ENCODE data around the gene LEFTY2. TPM values are rescaled to one million over a fixed set of nuclear protein-coding genes. Genes with fewer than 3 reads are reported as not detected.
A peak's percentile ranks its signal among the peaks of the same experiment; 100 is the strongest.

Gene LEFTY2
- total and polyA plus RNA-seq, 9 of the 15 experiments (the other 6 are each of a cell fraction or from before 2014, with no cell fraction given) = 0.04 to 0.14 TPM; not detected in 7

- TF ChIP-seq, protein P1, sequence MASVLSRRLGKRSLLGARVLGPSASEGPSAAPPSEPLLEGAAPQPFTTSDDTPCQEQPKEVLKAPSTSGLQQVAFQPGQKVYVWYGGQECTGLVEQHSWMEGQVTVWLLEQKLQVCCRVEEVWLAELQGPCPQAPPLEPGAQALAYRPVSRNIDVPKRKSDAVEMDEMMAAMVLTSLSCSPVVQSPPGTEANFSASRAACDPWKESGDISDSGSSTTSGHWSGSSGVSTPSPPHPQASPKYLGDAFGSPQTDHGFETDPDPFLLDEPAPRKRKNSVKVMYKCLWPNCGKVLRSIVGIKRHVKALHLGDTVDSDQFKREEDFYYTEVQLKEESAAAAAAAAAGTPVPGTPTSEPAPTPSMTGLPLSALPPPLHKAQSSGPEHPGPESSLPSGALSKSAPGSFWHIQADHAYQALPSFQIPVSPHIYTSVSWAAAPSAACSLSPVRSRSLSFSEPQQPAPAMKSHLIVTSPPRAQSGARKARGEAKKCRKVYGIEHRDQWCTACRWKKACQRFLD (CRISPR knock-in tag; IDR thresholded peaks at IDR 0.05) = peak; percentile 38
- 0 out of 2 replicates have a peak, but pooled peaks have one; percentile 16 for TF ChIP-seq FOSL1 (tag; conservative IDR thresholded peaks at IDR 0.05)
- TF ChIP-seq DDX20 (tag; IDR thresholded peaks at IDR 0.05; ENCODE audit: low read depth) = 0 out of 2 replicates have a peak, but pooled peaks have one; percentile 19
- TF ChIP-seq FOXM1 (IDR thresholded peaks at IDR 0.05; ENCODE audit: low read depth) = no peak
- no peak for TF ChIP-seq FOXM1 (CRISPR knock-in tag; IDR thresholded peaks at IDR 0.05; ENCODE audit: low read depth)
- TF ChIP-seq KAT7 (CRISPR knock-in tag; IDR thresholded peaks at IDR 0.05; ENCODE audit: borderline replicate concordance) = 0 out of 2 replicates have a peak, but pooled peaks have one; percentile 46
- 0 out of 2 replicates have a peak, but pooled peaks have one; percentile 49 for TF ChIP-seq ZNF197 (CRISPR knock-in tag; IDR thresholded peaks at IDR 0.05; ENCODE audit: low read depth)
- TF ChIP-seq CXXC5 (CRISPR knock-in tag; IDR thresholded peaks at IDR 0.05) = peak; percentile 40; the same call in 1 of the 2 replicates
- TF ChIP-seq ZNF584 (CRISPR knock-in tag; IDR thresholded peaks at IDR 0.05; ENCODE audit: low read depth) = peak; percentile 32; the same call in 1 of the 2 replicates
- peak; percentile 16; the same call in 1 of the 2 replicates for TF ChIP-seq PHF8 (IDR thresholded peaks at IDR 0.05; ENCODE audit: borderline replicate concordance, low read length)
- 0 out of 6 replicates have a peak, but pooled peaks of 1 of the 3 experiments have one; percentile 38 for TF ChIP-seq ZBTB11 (CRISPR knock-in tag; IDR thresholded peaks at IDR 0.05)
- TF ChIP-seq TFAP4 (CRISPR knock-in tag; IDR thresholded peaks at IDR 0.05; ENCODE audit: borderline replicate concordance) = 0 out of 2 replicates have a peak, but pooled peaks have one; percentile 25
- TF ChIP-seq, protein P2, sequence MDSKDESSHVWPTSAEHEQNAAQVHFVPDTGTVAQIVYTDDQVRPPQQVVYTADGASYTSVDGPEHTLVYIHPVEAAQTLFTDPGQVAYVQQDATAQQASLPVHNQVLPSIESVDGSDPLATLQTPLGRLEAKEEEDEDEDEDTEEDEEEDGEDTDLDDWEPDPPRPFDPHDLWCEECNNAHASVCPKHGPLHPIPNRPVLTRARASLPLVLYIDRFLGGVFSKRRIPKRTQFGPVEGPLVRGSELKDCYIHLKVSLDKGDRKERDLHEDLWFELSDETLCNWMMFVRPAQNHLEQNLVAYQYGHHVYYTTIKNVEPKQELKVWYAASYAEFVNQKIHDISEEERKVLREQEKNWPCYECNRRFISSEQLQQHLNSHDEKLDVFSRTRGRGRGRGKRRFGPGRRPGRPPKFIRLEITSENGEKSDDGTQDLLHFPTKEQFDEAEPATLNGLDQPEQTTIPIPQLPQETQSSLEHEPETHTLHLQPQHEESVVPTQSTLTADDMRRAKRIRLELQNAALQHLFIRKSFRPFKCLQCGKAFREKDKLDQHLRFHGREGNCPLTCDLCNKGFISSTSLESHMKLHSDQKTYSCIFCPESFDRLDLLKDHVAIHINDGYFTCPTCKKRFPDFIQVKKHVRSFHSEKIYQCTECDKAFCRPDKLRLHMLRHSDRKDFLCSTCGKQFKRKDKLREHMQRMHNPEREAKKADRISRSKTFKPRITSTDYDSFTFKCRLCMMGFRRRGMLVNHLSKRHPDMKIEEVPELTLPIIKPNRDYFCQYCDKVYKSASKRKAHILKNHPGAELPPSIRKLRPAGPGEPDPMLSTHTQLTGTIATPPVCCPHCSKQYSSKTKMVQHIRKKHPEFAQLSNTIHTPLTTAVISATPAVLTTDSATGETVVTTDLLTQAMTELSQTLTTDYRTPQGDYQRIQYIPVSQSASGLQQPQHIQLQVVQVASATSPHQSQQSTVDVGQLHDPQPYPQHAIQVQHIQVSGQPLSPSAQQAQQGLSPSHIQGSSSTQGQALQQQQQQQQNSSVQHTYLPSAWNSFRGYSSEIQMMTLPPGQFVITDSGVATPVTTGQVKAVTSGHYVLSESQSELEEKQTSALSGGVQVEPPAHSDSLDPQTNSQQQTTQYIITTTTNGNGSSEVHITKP (IDR thresholded peaks at IDR 0.05; ENCODE audit: partially characterized antibody) = peak; percentile 71
Observed at GRCh38 chr1:225926551-225927113, 14.4 kb downstream of the LEFTY2 start (continued).
